ENCODE data around the gene CDC42. TPM values are rescaled to one million over a fixed set of nuclear protein-coding genes. Genes with fewer than 3 reads are reported as not detected.
"Not testable (repeated sequence)": the region's sequence is repeated elsewhere in the genome, so short reads cannot be mapped to it uniquely, and the experiment has no call there.

CDC42 gene
- total and polyA plus RNA-seq, 7 experiments from 2014 or later, result 186 to 427 (median 305) TPM

- H3K27ac ChIP-seq (ENCODE audit: low read depth, low read length), result peak overlapping the region; percentile 63
- ChIA-PET CTCF (interaction anchor here (0.9 kb wide), 1 partner anchor 22 kb away, joined by 3 read pairs; no protein-coding TSS in a partner anchor), POLR2A (interaction anchor here (1.0 kb wide), 1 partner anchor 17 kb away, joined by 3 read pairs; no protein-coding TSS in a partner anchor)
- intact Hi-C loops (cut with micrococcal nuclease), result loop anchor here (1.0 to 5.0 kb wide), 3 partner anchors 10 to 64 kb away; partner anchors contain the start of gene CDC42 (in 1 of the 2)
- ATAC-seq (no peak), DNase-seq (no peak)
- Mint-ChIP-seq H3K36me3 (peaks cover 18 to 61% (median 21%) of the 10 kb centered on the region in 5 donors), H3K27me3 (no peaks in the 10 kb centered on the region), H3K9me3 (no peaks in the 10 kb centered on the region), H3K4me1 (peaks cover 71 to 100% (median 96%) of the 10 kb centered on the region in 7 donors), H3K4me3 (peak overlapping the region; percentile 67 to 87 (median 78)), H3K27ac (peak overlapping the region; percentile 64 to 92 (median 73))
- H3K4me3 ChIP-seq (ENCODE audit: low read length), result no peak overlapping the region
- peaks cover 6 to 40% (median 14%) of the 10 kb centered on the region in 3 experiments for H3K36me3 ChIP-seq (ENCODE audit: control insufficient read depth in 2 of 3, insufficient read depth in 3 of 3, low read length in 3 of 3)
- no peaks in the 10 kb centered on the region for H3K9me3 ChIP-seq (ENCODE audit: control insufficient read depth in 2 of 3, low read length in 3 of 3)
- no peaks in the 10 kb centered on the region for H3K27me3 ChIP-seq (ENCODE audit: control insufficient read depth in 2 of 2, insufficient read depth in 2 of 2, low read length in 2 of 2)
- peaks cover 54 to 69% of the 10 kb centered on the region in 2 donors for H3K4me1 ChIP-seq (ENCODE audit: control insufficient read depth in 2 of 2, insufficient read depth in 2 of 2, low read length in 2 of 2)
Measured at GRCh38 chr1:22088331-22088730, 35.8 kb downstream of the CDC42 start.

GRCh38 chr1:22089134-22089571, 36.6 kb downstream of the CDC42 start:
- ATAC-seq, result no peak
- POLR2A ChIA-PET, result interaction anchor here (0.5 to 2.5 kb wide), 6 partner anchors 11 to 1182 kb away, joined by 3 to 13 read pairs (median 10); no protein-coding TSS in a partner anchor
- Mint-ChIP-seq H3K36me3 (peaks cover 18 to 62% (median 22%) of the 10 kb centered on the region in 5 donors), H3K27me3 (no peaks in the 10 kb centered on the region), H3K27ac (peak overlapping the region; percentile 64 to 92 (median 73)), H3K9me3 (no peaks in the 10 kb centered on the region), H3K4me1 (peaks cover 72 to 99% (median 96%) of the 10 kb centered on the region in 7 donors), H3K4me3 (peak overlapping the region; percentile 67 to 87 (median 78))
- H3K36me3 ChIP-seq (ENCODE audit: control insufficient read depth in 2 of 3, insufficient read depth in 3 of 3, low read length in 3 of 3), result peaks cover 6 to 46% (median 20%) of the 10 kb centered on the region in 3 experiments
- no peaks in the 10 kb centered on the region for H3K9me3 ChIP-seq (ENCODE audit: control insufficient read depth in 2 of 3, low read length in 3 of 3)
- DNase-seq, result no peak
- intact Hi-C loops (cut with micrococcal nuclease), result loop anchor here (2.0 to 5.0 kb wide), 2 partner anchors 37 to 64 kb away; partner anchors contain the start of gene CDC42 (in 1 of the 2)
- H3K4me3 ChIP-seq (ENCODE audit: low read length), result peak overlapping the region; percentile 16
- H3K4me1 ChIP-seq (ENCODE audit: control insufficient read depth in 2 of 2, insufficient read depth in 2 of 2, low read length in 2 of 2), result peaks cover 48 to 61% of the 10 kb centered on the region in 2 donors
- CTCF ChIA-PET, result interaction anchor here (0.9 to 2.1 kb wide), 2 partner anchors 21 to 65 kb away, joined by 3 to 8 read pairs; no protein-coding TSS in a partner anchor
- H3K27ac ChIP-seq (ENCODE audit: low read depth, low read length), result peak overlapping the region; percentile 63
- H3K27me3 ChIP-seq (ENCODE audit: control insufficient read depth in 2 of 2, insufficient read depth in 2 of 2, low read length in 2 of 2), result no peaks in the 10 kb centered on the region

- no peaks in the 10 kb centered on the region for H3K9me3 Mint-ChIP-seq
- POLR2A ChIA-PET, result interaction anchor here (0.7 to 2.5 kb wide), 9 partner anchors 11 to 67 kb away, joined by 3 to 13 read pairs (median 4); no protein-coding TSS in a partner anchor
- H3K27ac ChIP-seq (ENCODE audit: low read depth, low read length), result peak overlapping the region; percentile 63
- peaks cover 69 to 97% (median 93%) of the 10 kb centered on the region in 7 donors for H3K4me1 Mint-ChIP-seq
- DNase-seq (peak in 5 of 9 donors; percentile 12 to 19 (median 16)), ATAC-seq (peak; percentile 35)
- CTCF ChIA-PET, result interaction anchor here (0.8 to 2.1 kb wide), 4 partner anchors 21 to 66 kb away, joined by 3 to 8 read pairs (median 4); no protein-coding TSS in a partner anchor
- no peaks in the 10 kb centered on the region for H3K27me3 Mint-ChIP-seq
- no peaks in the 10 kb centered on the region for H3K27me3 ChIP-seq (ENCODE audit: control insufficient read depth in 2 of 2, insufficient read depth in 2 of 2, low read length in 2 of 2)
- peak overlapping the region; percentile 16 for H3K4me3 ChIP-seq (ENCODE audit: low read length)
- peaks cover 48 to 57% of the 10 kb centered on the region in 2 donors for H3K4me1 ChIP-seq (ENCODE audit: control insufficient read depth in 2 of 2, insufficient read depth in 2 of 2, low read length in 2 of 2)
- H3K36me3 ChIP-seq (ENCODE audit: control insufficient read depth in 2 of 3, insufficient read depth in 3 of 3, low read length in 3 of 3), result peaks cover 6 to 51% (median 20%) of the 10 kb centered on the region in 3 experiments
- intact Hi-C loops (cut with micrococcal nuclease), result loop anchor here (1.0 to 5.0 kb wide), 3 partner anchors 12 to 65 kb away; partner anchors contain the start of gene CDC42 (in 1 of the 2)
- no peaks in the 10 kb centered on the region for H3K9me3 ChIP-seq (ENCODE audit: control insufficient read depth in 2 of 3, low read length in 3 of 3)
- peak overlapping the region; percentile 68 to 93 (median 78) for H3K27ac Mint-ChIP-seq
- H3K4me3 Mint-ChIP-seq, result peak overlapping the region; percentile 76 to 87 (median 78)
- peaks cover 18 to 60% (median 21%) of the 10 kb centered on the region in 5 donors for H3K36me3 Mint-ChIP-seq
Measured at GRCh38 chr1:22089787-22090186, 37.3 kb downstream of the CDC42 start.

GRCh38 chr1:22090867-22091266, 38.4 kb downstream of the CDC42 start:
- H3K27ac Mint-ChIP-seq, result peak overlapping the region; percentile 68 to 92 (median 75)

GRCh38 chr1:22092026-22092768, 39.7 kb downstream of the CDC42 start:
- ChIA-PET CTCF (interaction anchor here (0.6 to 2.2 kb wide), 4 partner anchors 13 to 1154 kb away, joined by 3 to 11 read pairs (median 4); no protein-coding TSS in a partner anchor), POLR2A (interaction anchor here (1.0 to 2.8 kb wide), 6 partner anchors 8 to 68 kb away, joined by 3 to 11 read pairs (median 5); partner anchors contain the start of gene CDC42)
- H3K27me3 Mint-ChIP-seq; H3K4me3 ChIP-seq (ENCODE audit: low read length); H3K27me3 ChIP-seq (ENCODE audit: control insufficient read depth in 2 of 2, insufficient read depth in 2 of 2, low read length in 2 of 2); H3K9me3 ChIP-seq (ENCODE audit: control insufficient read depth in 2 of 3, low read length in 3 of 3); H3K9me3 Mint-ChIP-seq: not testable (repeated sequence)
- intact Hi-C loops (cut with micrococcal nuclease), result loop anchor here (1.0 to 2.0 kb wide), 3 partner anchors 13 to 73 kb away; partner anchors contain the start of gene CDC42 (in 1 of the 2)
- DNase-seq (peak in 7 of 9 donors; percentile 12 to 71 (median 45)), ATAC-seq (peak; percentile 87)
- peak overlapping the region; percentile 32 for H3K27ac ChIP-seq (ENCODE audit: low read depth, low read length)
- Mint-ChIP-seq H3K36me3 (peaks cover 12 to 56% (median 23%) of the 10 kb centered on the region in 5 donors), H3K4me3 (peak overlapping the region in 4 of 10 donors; percentile 17 to 46 (median 23)), H3K4me1 (peaks cover 50 to 78% (median 73%) of the 10 kb centered on the region in 7 donors), H3K27ac (peak overlapping the region; percentile 19 to 92 (median 43))
- H3K36me3 ChIP-seq (ENCODE audit: control insufficient read depth in 2 of 3, insufficient read depth in 3 of 3, low read length in 3 of 3), result peaks cover 0 to 52% (median 25%) of the 10 kb centered on the region in 3 experiments
- peaks cover 45 to 46% of the 10 kb centered on the region in 2 donors for H3K4me1 ChIP-seq (ENCODE audit: control insufficient read depth in 2 of 2, insufficient read depth in 2 of 2, low read length in 2 of 2)

More at GRCh38 chr1:22090867-22091266, 38.4 kb downstream of the CDC42 start:
- intact Hi-C loops (cut with micrococcal nuclease), result loop anchor here in 1 of 2 donors (1.0 kb wide), 1 partner anchor 10 kb away; no protein-coding TSS in a partner anchor
- Histone ChIP-seq H3K4me1 (ENCODE audit: control insufficient read depth in 2 of 2, insufficient read depth in 2 of 2, low read length in 2 of 2) (peaks cover 48 to 57% of the 10 kb centered on the region in 2 donors), H3K36me3 (ENCODE audit: control insufficient read depth in 2 of 3, insufficient read depth in 3 of 3, low read length in 3 of 3) (peaks cover 6 to 51% (median 23%) of the 10 kb centered on the region in 3 experiments), H3K27ac (ENCODE audit: low read depth, low read length) (no peak overlapping the region), H3K4me3 (ENCODE audit: low read length) (no peak overlapping the region), H3K9me3 (ENCODE audit: control insufficient read depth in 2 of 3, low read length in 3 of 3) (no peaks in the 10 kb centered on the region), H3K27me3 (ENCODE audit: control insufficient read depth in 2 of 2, insufficient read depth in 2 of 2, low read length in 2 of 2) (no peaks in the 10 kb centered on the region)
- Mint-ChIP-seq H3K36me3 (peaks cover 18 to 55% (median 23%) of the 10 kb centered on the region in 5 donors), H3K27me3 (no peaks in the 10 kb centered on the region), H3K4me3 (peak overlapping the region; percentile 5 to 86 (median 76)), H3K9me3 (no peaks in the 10 kb centered on the region), H3K4me1 (peaks cover 60 to 88% (median 85%) of the 10 kb centered on the region in 7 donors)
- CTCF ChIA-PET, result interaction anchor here (1.3 to 2.1 kb wide), 2 partner anchors 31 to 67 kb away, joined by 5 to 8 read pairs; no protein-coding TSS in a partner anchor
- DNase-seq (no peak), ATAC-seq (no peak)
- POLR2A ChIA-PET, result interaction anchor here (0.8 to 2.5 kb wide), 9 partner anchors 10 to 69 kb away, joined by 3 to 13 read pairs (median 3); no protein-coding TSS in a partner anchor

Measured in naive thymus-derived CD4-positive, alpha-beta T cell (primary cell).